IMR-90 (cell line): ENCODE measurements around the gene CHST8.

ENCODE experiments used
- CTCF ChIP-seq: conservative IDR thresholded peaks from 2 replicates; pipeline ENCODE4 v1.5.1; 2012; ENCODE audit warnings: mild to moderate bottlenecking, low read depth, low read length, improper control_type of control experiment
- MXI1 ChIP-seq: IDR thresholded peaks from 2 replicates; pipeline ENCODE4 v1.6.1; 2012; ENCODE audit warnings: low read depth, mild to moderate bottlenecking, low read length, moderate library complexity, borderline replicate concordance
- POLR2A ChIP-seq: IDR thresholded peaks from 2 replicates; pipeline ENCODE4 v1.6.1; 2012; ENCODE audit warnings: mild to moderate bottlenecking, low read depth, low read length
- RFX5 ChIP-seq: IDR thresholded peaks from 2 replicates; pipeline ENCODE4 v1.8.0; 2012; ENCODE audit warnings: low read depth, mild to moderate bottlenecking, low read length, moderate library complexity

- no peak for TF ChIP-seq CTCF
- TF ChIP-seq POLR2A = no peak
- TF ChIP-seq RFX5 = no peak
- no peak for TF ChIP-seq MXI1
Measured at GRCh38 chr19:33773704-33774624, 152.2 kb downstream of the CHST8 start.
